ENCODE data around the gene AGBL1.

The AGBL1 gene

DNA sequence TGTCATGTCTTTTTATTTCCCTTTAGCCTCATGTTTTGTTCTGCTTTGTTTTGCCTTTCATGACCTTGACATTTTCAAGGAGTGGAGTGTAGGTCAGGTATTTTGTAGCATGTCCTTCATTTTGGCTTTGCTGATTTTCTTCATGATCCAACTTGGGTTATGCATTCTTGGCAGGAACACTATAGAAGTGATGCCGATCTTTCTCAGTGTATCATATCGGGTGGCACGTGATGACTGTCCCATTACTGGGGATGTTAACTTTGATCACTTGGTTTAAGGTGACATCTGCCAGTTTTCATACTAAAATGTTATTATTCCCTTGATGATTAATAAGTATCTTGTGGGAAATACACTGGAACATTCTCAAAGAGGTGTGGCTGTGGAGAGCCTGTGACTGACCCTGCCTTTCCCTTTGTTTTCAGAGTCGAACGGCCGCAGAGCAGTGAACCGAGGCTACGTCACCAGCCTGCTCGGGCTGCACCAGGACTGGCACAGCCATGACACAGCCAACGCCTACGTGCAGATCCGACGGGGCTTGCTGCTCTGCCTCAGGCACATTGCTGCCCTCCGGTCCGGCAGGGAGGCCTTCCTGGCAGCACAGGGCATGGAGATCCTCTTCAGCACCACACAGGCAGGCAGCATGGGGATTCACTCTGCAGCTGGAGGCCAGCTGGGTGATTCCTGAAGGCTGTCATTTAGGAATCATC, 167.7 kb downstream of the AGBL1 start:
- TF ChIP-seq SIN3A (IDR thresholded peaks at IDR 0.05; ENCODE audit: borderline replicate concordance, insufficient read depth, low read length), result no peak
- TF ChIP-seq, protein P1, sequence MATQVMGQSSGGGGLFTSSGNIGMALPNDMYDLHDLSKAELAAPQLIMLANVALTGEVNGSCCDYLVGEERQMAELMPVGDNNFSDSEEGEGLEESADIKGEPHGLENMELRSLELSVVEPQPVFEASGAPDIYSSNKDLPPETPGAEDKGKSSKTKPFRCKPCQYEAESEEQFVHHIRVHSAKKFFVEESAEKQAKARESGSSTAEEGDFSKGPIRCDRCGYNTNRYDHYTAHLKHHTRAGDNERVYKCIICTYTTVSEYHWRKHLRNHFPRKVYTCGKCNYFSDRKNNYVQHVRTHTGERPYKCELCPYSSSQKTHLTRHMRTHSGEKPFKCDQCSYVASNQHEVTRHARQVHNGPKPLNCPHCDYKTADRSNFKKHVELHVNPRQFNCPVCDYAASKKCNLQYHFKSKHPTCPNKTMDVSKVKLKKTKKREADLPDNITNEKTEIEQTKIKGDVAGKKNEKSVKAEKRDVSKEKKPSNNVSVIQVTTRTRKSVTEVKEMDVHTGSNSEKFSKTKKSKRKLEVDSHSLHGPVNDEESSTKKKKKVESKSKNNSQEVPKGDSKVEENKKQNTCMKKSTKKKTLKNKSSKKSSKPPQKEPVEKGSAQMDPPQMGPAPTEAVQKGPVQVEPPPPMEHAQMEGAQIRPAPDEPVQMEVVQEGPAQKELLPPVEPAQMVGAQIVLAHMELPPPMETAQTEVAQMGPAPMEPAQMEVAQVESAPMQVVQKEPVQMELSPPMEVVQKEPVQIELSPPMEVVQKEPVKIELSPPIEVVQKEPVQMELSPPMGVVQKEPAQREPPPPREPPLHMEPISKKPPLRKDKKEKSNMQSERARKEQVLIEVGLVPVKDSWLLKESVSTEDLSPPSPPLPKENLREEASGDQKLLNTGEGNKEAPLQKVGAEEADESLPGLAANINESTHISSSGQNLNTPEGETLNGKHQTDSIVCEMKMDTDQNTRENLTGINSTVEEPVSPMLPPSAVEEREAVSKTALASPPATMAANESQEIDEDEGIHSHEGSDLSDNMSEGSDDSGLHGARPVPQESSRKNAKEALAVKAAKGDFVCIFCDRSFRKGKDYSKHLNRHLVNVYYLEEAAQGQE (IDR thresholded peaks at IDR 0.05; ENCODE audit: insufficient read depth in 1 of 2, low read depth in 2 of 2, low read length in 2 of 2), result no peak
- no peak for TF ChIP-seq TAF1 (IDR thresholded peaks at IDR 0.05; ENCODE audit: borderline replicate concordance, insufficient read depth, low read length)
- no peak for TF ChIP-seq FOXP2 (optimal IDR thresholded peaks at IDR 0.05; ENCODE audit: borderline replicate concordance, extremely low read depth, extremely low read length, insufficient read depth)

DNA sequence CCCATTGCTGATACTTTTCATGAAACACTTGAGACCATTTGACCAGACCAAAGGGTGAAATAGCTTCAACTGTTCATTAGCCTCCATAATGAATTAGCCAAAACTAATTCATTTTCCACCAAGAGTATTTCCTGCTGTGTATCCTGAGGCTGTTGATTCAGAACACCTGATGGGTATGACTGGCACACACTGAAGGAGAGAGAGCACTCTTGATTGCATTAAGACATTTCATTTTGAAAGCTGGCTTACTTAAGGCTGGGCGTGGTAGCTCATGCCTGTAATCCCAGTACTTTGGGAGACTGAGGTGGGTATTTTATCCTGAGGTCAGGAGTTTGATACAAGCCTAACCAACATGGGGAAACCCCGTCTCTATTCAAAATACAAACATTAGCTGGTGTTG, 175.6 kb downstream of the AGBL1 start:
- TF ChIP-seq POLR2AphosphoS5 (IDR thresholded peaks at IDR 0.05; ENCODE audit: low read depth, low read length) (no peak), TAF1 (IDR thresholded peaks at IDR 0.05; ENCODE audit: borderline replicate concordance, insufficient read depth, low read length) (no peak), SIN3A (IDR thresholded peaks at IDR 0.05; ENCODE audit: borderline replicate concordance, insufficient read depth, low read length) (no peak), FOXP2 (optimal IDR thresholded peaks at IDR 0.05; ENCODE audit: borderline replicate concordance, extremely low read depth, extremely low read length, insufficient read depth) (no peak)
- TF ChIP-seq, protein P1 (IDR thresholded peaks at IDR 0.05; ENCODE audit: insufficient read depth in 1 of 2, low read depth in 2 of 2, low read length in 2 of 2), result no peak

DNA sequence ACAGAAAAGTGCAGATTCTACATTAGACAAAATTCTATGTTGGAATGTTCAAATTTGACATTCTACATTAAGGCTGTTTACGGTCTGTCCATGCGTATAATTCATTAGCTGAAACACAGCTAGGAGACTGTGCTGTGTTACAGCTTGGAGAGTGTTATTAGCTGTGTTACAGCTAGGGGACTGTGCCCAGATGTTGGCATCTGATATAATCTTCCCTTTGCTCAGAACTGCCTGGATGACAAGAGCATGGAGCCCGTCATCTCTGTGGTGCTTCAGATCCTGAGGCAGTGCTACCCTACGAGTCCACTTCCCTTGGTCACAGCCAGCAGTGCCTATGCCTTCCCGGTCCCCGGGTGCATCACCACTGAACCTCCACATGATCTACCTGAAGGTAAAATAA, 177.0 kb downstream of the AGBL1 start:
- TF ChIP-seq TAF1 (IDR thresholded peaks at IDR 0.05; ENCODE audit: borderline replicate concordance, insufficient read depth, low read length), result no peak
- no peak for TF ChIP-seq SIN3A (IDR thresholded peaks at IDR 0.05; ENCODE audit: borderline replicate concordance, insufficient read depth, low read length)
- TF ChIP-seq FOXP2 (optimal IDR thresholded peaks at IDR 0.05; ENCODE audit: borderline replicate concordance, extremely low read depth, extremely low read length, insufficient read depth), result no peak
- TF ChIP-seq, protein P1 (IDR thresholded peaks at IDR 0.05; ENCODE audit: insufficient read depth in 1 of 2, low read depth in 2 of 2, low read length in 2 of 2), result no peak
- TF ChIP-seq POLR2AphosphoS5 (IDR thresholded peaks at IDR 0.05; ENCODE audit: low read depth, low read length), result no peak

DNA sequence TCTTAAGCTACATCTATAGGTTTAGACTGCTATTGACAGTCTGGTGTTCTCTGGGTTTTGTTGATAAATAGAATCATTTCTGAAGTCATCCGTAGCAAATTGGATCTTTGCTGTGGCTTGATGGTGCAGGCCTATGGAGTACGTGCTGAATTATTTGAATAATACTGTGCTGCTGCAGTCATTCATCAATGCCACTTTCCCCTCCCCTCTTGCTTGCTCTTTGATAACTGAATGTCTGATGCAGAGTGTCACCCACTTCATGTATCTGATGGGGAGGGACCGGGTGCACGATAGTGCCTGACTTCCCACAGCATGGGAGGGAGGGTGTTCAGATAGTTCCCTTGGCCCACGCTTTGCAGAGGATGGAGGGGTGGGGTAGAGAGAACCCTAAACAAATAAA, 179.9 kb downstream of the AGBL1 start:
- TF ChIP-seq TAF1 (IDR thresholded peaks at IDR 0.05; ENCODE audit: borderline replicate concordance, insufficient read depth, low read length), result no peak
- TF ChIP-seq POLR2AphosphoS5 (IDR thresholded peaks at IDR 0.05; ENCODE audit: low read depth, low read length), result no peak
- no peak for TF ChIP-seq FOXP2 (optimal IDR thresholded peaks at IDR 0.05; ENCODE audit: borderline replicate concordance, extremely low read depth, extremely low read length, insufficient read depth)
- TF ChIP-seq SIN3A (IDR thresholded peaks at IDR 0.05; ENCODE audit: borderline replicate concordance, insufficient read depth, low read length), result no peak
- TF ChIP-seq, protein P1 (IDR thresholded peaks at IDR 0.05; ENCODE audit: insufficient read depth in 1 of 2, low read depth in 2 of 2, low read length in 2 of 2), result no peak

All from PFSK-1 (cell line).